Ishikawa (cell line): ENCODE measurements around the gene NFKB1.

Experiments used
- CEBPB ChIP-seq: IDR thresholded peaks from 2 replicates; pipeline ENCODE4 v1.6.1; 2012
- CREB1 ChIP-seq: IDR thresholded peaks from 2 replicates; pipeline ENCODE4 v1.6.1; 2012; ENCODE audit warnings: low read depth
- EGR1 ChIP-seq: IDR thresholded peaks from 2 replicates; pipeline ENCODE4 v1.6.1; 2012
- EP300 ChIP-seq: IDR thresholded peaks from 2 replicates; pipeline ENCODE4 v1.6.1; 2012; ENCODE audit warnings: borderline replicate concordance
- FOXM1 ChIP-seq: IDR thresholded peaks from 2 replicates; pipeline ENCODE4 v1.6.1; 2012; ENCODE audit warnings: low read depth, borderline replicate concordance
- MAX ChIP-seq: IDR thresholded peaks from 2 replicates; pipeline ENCODE4 v1.6.1; 2012
- NFIC ChIP-seq: IDR thresholded peaks from 2 replicates; pipeline ENCODE4 v1.6.1; 2012
- RAD21 ChIP-seq: IDR thresholded peaks from 2 replicates; pipeline ENCODE4 v1.6.1; 2012; ENCODE audit warnings: low read depth
- REST ChIP-seq: IDR thresholded peaks from 2 replicates; pipeline ENCODE4 v1.6.1; 2012; ENCODE audit warnings: low read depth, mild to moderate bottlenecking
- TAF1 ChIP-seq: IDR thresholded peaks from 2 replicates; pipeline ENCODE4 v1.6.1; 2012; ENCODE audit warnings: low read depth, mild to moderate bottlenecking
- TCF12 ChIP-seq: IDR thresholded peaks from 2 replicates; pipeline ENCODE4 v1.6.1; 2012; ENCODE audit warnings: low read depth
- TEAD4 ChIP-seq: IDR thresholded peaks from 2 replicates; pipeline ENCODE4 v1.6.1; 2012
- YY1 ChIP-seq: IDR thresholded peaks from 2 replicates; pipeline ENCODE4 v1.6.1; 2012; ENCODE audit warnings: low read depth
- ZBTB7A ChIP-seq: IDR thresholded peaks from 2 replicates; pipeline ENCODE4 v1.6.1; 2012; ENCODE audit warnings: low read depth
- TF ChIP-seq, protein P1 (sequence below): IDR thresholded peaks from 2 replicates; pipeline ENCODE4 v1.6.1; 2012

NFKB1 gene

DNA sequence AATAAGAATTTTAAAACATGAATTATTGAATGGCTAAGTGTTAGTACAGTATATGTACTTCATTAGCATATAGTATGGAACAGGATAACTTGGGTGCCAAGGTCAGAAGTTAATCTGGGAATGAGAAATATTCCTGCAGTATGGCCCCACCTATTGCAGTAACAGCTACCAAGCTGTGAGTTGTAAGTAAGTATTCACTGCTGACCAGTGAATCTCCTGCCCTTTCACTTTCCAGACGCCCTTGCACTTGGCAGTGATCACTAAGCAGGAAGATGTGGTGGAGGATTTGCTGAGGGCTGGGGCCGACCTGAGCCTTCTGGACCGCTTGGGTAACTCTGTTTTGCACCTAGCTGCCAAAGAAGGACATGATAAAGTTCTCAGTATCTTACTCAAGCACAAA lies 105.1 kb downstream of the NFKB1 start:
- no peak for TF ChIP-seq MAX
- no peak for TF ChIP-seq FOXM1
- TF ChIP-seq CREB1, result no peak
- TF ChIP-seq TEAD4, result no peak
- no peak for TF ChIP-seq TCF12
- no peak for TF ChIP-seq RAD21
- TF ChIP-seq NFIC, result no peak
- TF ChIP-seq REST, result no peak
- TF ChIP-seq CEBPB, result no peak
- TF ChIP-seq, protein P1, sequence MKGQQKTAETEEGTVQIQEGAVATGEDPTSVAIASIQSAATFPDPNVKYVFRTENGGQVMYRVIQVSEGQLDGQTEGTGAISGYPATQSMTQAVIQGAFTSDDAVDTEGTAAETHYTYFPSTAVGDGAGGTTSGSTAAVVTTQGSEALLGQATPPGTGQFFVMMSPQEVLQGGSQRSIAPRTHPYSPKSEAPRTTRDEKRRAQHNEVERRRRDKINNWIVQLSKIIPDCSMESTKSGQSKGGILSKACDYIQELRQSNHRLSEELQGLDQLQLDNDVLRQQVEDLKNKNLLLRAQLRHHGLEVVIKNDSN, result no peak
- no peak for TF ChIP-seq YY1
- no peak for TF ChIP-seq EP300
- no peak for TF ChIP-seq EGR1
- no peak for TF ChIP-seq TAF1
- TF ChIP-seq ZBTB7A, result no peak

- TF ChIP-seq ZBTB7A (no peak), CEBPB (no peak), TAF1 (no peak), YY1 (no peak), RAD21 (no peak), EP300 (no peak), CREB1 (no peak), EGR1 (no peak), MAX (no peak), TCF12 (no peak), FOXM1 (no peak), REST (no peak), TEAD4 (no peak), NFIC (no peak)
- TF ChIP-seq, protein P1, result no peak
Measured at GRCh38 chr4:102606846-102607450, 105.8 kb downstream of the NFKB1 start.

DNA sequence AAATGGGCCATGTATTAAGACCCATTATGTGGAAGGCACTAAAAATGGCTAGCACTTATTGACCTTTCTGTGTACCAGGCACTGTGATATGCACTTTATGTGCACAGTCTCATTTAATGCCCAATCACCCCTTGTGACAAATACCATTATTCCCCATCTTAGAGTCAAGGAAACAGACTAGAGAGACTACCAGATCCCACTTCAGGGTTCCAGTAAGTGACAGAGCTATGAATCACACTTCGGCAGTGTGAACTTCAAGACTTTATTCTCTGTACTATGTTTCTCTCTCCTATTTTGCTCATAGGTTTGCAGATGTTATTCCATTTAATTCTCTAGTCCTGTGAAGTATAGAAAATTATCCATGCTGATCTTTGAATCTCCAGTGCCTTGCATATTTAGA lies 107.0 kb downstream of the NFKB1 start:
- TF ChIP-seq CREB1 (no peak), FOXM1 (no peak), TAF1 (no peak), NFIC (no peak), ZBTB7A (no peak), CEBPB (no peak), MAX (no peak), EP300 (no peak), TCF12 (no peak), EGR1 (no peak), YY1 (no peak), REST (no peak), RAD21 (no peak), TEAD4 (no peak)
- TF ChIP-seq, protein P1, result no peak

- TF ChIP-seq ZBTB7A, result no peak
- TF ChIP-seq TCF12, result no peak
- TF ChIP-seq FOXM1, result no peak
- no peak for TF ChIP-seq TAF1
Measured at GRCh38 chr4:102610007-102610406, 108.8 kb downstream of the NFKB1 start.
